ENCODE measurements around the gene GCC1.
"Not testable (repeated sequence)": the region's sequence is repeated elsewhere in the genome, so short reads cannot be mapped to it uniquely, and the experiment has no call there.

The GCC1 gene

DNA sequence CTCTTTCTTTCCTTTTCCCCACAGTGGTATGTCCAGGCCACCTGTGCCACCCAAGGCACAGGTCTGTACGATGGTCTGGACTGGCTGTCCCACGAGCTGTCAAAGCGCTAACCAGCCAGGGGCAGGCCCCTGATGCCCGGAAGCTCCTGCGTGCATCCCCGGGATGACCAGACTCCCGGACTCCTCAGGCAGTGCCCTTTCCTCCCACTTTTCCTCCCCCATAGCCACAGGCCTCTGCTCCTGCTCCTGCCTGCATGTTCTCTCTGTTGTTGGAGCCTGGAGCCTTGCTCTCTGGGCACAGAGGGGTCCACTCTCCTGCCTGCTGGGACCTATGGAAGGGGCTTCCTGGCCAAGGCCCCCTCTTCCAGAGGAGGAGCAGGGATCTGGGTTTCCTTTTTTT is 5.8 kb upstream of the GCC1 start:
- DNase-seq (ENCODE audit: extremely low read depth in 1 of 2, low read depth in 1 of 2), result no peak

DNA sequence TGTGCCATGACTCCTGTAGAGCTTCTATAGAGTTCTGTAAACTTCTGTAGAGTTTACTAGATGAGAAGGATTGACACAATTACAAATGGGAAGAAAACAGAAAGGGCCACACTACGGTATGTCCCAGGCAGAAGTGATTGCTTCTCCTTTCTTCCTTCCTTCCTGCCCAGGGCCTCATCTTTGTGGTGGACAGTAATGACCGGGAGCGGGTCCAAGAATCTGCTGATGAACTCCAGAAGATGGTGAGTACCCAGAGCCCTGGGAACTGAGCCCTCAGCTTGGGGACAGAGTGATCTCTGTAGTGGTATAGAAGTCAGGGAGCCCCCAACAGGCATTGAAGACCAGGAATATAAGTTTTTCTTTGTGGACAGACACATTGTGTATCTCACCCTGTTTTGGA is 4.5 kb upstream of the GCC1 start:
- DNase-seq (ENCODE audit: extremely low read depth in 1 of 2, low read depth in 1 of 2), result no peak

GRCh38 chr7:127588697-127589482 is 3.5 kb upstream of the GCC1 start:
- DNase-seq (ENCODE audit: extremely low read depth in 1 of 2, low read depth in 1 of 2), result no peak

DNA sequence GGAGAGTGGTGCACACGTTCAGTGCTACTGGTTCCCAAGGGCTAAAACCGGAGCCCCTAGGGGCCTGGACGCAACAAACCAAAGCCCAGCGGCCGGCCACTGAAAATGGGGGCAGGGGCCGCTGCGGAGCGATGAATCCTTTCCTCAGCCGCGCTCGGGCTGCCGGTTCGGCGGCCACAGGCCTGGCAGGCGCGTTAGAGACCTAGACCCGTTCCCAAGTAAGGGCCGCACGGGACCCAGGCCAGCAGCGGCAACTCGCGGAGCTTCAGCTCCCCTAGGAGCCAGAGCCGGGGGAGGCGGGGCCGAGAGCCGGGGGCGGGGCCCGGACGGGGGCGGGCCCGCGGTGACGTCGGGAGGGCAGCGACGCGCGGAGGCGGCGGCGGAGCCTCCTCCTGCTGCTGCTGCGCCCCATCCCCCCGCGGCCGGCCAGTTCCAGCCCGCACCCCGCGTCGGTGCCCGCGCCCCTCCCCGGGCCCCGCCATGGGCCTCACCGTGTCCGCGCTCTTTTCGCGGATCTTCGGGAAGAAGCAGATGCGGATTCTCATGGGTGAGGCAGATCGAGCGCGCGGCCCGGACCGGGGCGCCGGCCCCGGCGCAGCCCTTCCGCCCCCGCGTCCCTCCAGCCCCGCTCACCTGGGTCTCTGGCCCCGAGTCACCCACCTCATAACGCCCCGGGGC is 2.8 kb upstream of the GCC1 start, which contains the start of gene ARF5:
Gene ARF5, plus strand, starts transcription at position 393 of the 678 bp plus-strand sequence. Its CDS starts 88 bp downstream, at position 481.
- peak; percentile 67 to 75 for DNase-seq (ENCODE audit: extremely low read depth in 1 of 2, low read depth in 1 of 2)

DNA sequence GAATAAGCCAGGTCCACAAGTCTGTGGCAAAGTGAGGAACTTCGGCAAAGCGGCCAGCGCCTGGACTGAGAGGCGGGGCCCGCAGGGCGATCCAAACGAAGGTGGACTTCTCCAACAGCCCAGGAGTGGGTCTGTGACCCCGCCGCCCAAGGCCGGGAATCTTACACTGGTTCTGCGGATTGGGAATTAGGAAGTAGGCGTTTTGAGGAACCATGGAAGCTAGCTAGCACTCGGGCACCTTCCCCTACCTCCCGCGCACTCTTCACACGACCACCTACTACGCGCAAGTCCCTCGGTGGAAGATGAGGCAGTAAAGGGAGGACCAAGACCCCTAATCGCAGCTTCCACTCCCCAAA is 2.2 kb upstream of the GCC1 start:
- no peak for DNase-seq (ENCODE audit: extremely low read depth in 1 of 2, low read depth in 1 of 2)

DNA sequence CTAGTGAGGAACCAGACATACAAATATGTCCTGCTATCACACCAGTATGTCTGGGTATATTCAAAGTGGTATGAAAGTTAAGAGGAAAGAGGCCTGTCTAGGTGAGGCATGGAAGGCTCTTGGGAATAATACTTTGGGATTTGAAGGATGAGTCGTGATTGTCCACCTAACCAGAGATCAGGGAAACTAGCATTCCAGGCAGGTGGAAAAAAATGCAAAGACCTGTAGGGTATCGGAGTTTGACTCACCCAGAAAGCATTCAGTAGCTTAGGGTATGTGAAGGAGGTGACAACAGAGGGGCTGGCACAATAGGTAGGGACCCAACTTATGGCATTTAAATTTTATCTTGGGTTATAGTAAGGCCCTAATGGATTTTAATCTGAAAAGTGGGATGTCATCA is 950 bp upstream of the GCC1 start:
- no peak for DNase-seq (ENCODE audit: extremely low read depth in 1 of 2, low read depth in 1 of 2)

- DNase-seq (ENCODE audit: extremely low read depth in 1 of 2, low read depth in 1 of 2), result no peak
Measured at GRCh38 chr7:127584648-127585043, 750 bp downstream of the GCC1 start.

DNA sequence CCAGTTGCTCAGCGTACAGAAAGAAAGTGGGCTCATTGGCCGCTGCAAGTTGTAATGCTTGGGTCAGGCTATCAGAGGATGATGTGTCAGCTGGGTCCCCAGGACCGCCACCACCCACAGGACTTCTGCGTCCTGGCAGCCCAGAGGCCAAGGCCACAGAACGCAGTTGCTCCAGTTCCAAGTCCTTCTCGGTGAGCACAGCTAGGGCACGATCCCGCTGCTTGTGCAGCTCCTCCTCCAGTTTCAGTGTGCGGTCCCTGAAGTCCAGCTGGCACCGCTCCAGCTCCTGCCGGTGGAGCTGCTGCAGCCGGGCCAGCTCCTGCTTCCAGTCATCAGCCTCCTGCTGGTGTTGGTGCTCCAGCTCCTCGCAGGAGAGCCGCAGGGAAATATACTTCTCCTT is 3.0 kb downstream of the GCC1 start:
- no peak for DNase-seq (ENCODE audit: extremely low read depth in 1 of 2, low read depth in 1 of 2)

- DNase-seq (ENCODE audit: extremely low read depth in 1 of 2, low read depth in 1 of 2), result no peak
Measured at GRCh38 chr7:127581716-127582115, 3.7 kb downstream of the GCC1 start.

DNA sequence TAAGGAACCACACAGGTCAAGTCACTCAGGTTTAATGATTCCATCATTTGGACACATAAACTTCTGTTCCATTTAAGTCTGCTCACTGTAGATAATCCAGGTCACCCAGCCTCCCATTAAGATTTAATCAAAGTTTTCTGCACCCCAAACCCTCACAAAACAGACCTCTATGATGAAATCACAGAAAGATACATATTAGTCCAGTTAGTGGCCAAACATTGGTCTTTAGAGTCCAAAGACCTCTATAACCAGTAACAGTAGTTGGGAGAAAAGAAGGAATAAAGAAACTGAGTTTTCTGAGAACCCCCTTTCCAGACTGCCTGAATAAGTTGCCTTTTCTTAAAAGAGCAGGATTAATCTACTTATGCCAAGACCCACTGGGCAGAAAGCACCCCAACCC is 4.8 kb downstream of the GCC1 start:
- DNase-seq (ENCODE audit: extremely low read depth in 1 of 2, low read depth in 1 of 2), result no peak

- no peak for DNase-seq (ENCODE audit: extremely low read depth in 1 of 2, low read depth in 1 of 2)
Measured at GRCh38 chr7:127578711-127579275, 6.6 kb downstream of the GCC1 start.

DNA sequence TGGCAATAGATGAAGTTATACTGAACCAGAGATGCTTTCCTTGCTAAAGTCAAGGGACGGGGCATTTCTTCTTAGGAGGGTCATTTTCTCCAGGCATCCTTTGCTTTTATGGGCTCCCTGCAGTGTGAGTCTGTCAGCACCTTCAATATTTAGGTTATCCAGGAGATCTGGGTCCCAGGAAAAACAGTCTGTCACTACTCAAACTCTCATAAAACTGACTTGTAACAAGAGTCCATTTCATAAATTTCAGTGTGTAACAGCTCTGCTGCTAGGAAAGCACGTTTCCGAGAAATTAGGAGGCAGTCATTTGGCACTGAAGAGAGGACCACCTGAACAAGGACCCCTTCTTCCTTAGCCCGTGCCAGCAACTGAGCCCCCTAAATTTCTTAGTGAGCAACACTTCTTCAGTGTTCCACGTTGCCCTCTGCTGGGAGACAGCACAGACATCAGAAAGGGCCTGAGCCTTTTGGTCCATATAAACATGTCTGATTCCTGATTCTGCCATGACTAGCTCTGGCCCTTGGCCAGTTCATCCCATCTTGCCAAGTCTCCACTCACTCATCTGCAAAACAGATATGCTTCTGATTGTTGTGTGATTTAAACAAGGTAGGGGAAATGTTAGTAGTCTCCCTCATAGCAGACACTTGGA is 7.2 kb downstream of the GCC1 start:
- DNase-seq (ENCODE audit: extremely low read depth in 1 of 2, low read depth in 1 of 2), result no peak

DNA sequence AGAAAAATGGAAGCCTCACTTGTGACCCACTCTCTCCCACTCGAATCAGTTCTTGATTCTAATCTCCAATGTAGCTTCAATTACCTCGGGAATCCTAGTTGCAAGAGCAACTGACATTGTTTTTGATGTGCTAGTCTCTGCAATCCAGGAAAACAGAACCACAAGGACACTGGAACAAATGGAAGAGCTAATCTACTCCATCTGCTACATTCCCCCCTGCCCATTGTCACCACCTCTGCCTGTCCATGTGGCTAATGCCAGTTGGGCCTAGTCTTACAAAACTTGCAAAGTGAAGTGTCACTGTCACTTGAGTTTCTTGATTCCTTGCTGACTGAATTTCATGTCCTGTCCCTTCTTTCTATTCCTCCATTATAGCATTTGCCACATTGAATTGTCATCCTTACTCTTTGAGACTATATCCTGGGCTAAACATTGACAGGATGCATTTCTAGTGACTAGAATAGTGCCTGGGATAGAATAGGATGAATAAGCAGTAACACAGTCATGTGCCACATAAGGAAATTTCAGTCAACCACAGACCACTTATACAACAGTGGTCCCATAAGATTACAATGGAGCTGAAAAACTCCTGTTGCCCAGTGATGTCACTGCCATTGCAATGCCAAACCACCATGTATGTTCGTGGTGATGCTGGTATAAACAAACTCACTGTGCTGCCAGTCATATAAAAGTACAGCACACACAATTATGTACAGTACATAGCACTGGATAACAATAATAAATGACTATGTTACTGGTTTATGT is 13.5 kb downstream of the GCC1 start:
- DNase-seq (ENCODE audit: extremely low read depth in 1 of 2, low read depth in 1 of 2), result no peak

DNA sequence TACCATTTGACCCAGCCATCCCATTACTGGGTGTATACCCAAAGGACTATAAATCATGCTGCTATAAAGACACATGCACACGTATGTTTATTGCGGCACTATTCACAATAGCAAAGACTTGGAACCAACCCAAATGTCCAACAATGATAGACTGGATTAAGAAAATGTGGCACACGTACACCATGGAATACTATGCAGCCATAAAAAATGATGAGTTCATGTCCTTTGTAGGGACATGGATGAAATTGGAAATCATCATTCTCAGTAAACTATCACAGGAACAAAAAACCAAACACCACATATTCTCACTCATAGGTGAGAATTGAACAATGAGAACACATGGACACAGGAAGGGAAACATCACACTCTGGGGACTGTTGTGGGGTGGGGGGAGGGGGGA is 17.4 kb downstream of the GCC1 start:
- not testable (repeated sequence) for DNase-seq (ENCODE audit: extremely low read depth in 1 of 2, low read depth in 1 of 2)

DNA sequence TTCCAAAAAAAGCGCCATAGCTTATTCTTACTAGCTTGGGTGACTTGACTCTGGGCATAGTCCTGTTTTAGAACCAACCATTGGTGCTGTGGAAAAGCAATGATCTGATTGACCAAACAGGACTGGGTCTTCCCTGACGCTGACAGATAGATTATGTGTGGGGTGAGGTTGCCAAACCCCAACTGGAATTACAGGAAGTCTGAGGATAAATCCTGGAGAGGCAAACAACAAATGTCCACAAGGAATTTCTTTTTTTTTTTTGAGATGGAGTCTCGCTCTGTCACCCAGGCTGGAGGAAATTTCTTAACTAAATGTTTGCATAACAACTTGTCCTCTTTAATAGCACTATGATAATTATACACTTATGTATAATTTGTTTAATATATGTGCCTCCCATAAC is 19.2 kb downstream of the GCC1 start:
- DNase-seq (ENCODE audit: extremely low read depth in 1 of 2, low read depth in 1 of 2), result no peak

DNA sequence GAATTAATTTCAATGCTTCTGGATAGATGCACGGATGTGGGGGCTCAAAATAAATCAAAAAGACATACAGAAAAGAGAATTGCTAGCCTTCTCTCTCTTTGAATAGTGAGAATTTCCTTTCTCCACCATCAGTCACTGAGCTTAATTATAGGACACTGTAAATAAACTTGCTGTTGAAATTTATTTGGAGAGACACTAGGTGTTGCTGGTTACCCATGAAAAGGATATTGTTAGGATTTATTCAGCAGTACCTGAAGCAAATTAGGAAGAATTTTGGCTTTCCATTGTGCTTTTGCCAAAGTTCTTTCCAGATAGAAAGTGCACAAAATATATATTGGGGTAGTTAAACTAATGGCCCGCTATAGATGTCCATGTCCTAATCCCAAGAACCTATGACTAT is 27.6 kb downstream of the GCC1 start:
- DNase-seq (ENCODE audit: extremely low read depth in 1 of 2, low read depth in 1 of 2), result no peak

GRCh38 chr7:127556404-127556803 is 29.0 kb downstream of the GCC1 start:
- no peak for DNase-seq (ENCODE audit: extremely low read depth in 1 of 2, low read depth in 1 of 2)

DNA sequence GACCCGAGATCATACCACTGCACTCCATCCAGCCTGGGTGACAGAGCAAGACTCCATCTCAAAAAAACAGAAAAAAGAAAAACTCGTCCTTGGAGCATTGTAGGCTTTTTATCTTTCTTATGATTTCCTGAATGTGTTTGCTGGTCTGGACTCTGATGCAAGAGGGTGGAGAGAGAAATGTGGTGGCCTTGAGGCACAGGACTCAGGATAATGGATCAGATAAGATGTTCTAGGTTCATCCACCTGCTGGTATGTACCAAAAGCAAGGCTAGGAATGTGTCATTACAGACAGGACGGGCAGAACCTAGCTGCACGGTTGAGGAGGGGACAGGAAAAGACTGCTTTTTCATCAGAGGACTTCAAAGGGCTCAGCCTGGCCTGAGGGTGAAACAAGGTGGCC is 33.5 kb downstream of the GCC1 start:
- DNase-seq (ENCODE audit: extremely low read depth in 1 of 2, low read depth in 1 of 2), result no peak

DNA sequence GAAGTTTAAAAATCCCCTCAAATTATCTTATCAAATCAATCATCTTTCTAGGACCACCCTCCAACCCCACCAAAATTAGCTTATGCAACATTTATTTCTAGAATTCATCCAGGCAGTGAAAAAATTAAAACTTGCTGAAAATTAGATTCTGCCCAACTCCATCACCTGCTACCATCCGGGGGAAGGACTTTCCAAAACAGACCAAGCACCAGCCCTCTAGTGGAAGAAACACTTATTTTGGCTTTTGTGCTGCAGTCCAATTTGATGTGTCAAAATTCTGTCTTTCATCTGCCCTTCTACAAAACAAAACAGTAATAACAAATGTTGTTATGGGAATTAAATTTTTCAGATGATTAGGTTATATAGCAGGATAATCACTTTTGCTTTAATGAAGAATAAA is 35.1 kb downstream of the GCC1 start:
- DNase-seq (ENCODE audit: extremely low read depth in 1 of 2, low read depth in 1 of 2), result no peak

- no peak for DNase-seq (ENCODE audit: extremely low read depth in 1 of 2, low read depth in 1 of 2)
Measured at GRCh38 chr7:127546313-127546712, 39.1 kb downstream of the GCC1 start.

GRCh38 chr7:127541548-127541947 is 43.8 kb downstream of the GCC1 start:
- no peak for DNase-seq (ENCODE audit: extremely low read depth in 1 of 2, low read depth in 1 of 2)

Data from stimulated activated CD8-positive, alpha-beta memory T cell treated with anti-CD3 and anti-CD28 coated beads, Interleukin-7, amount 100 ng/mL, for 48 hours (primary cell).